Endothelial cell of umbilical vein (primary cell): ENCODE data around the gene HOXA3. TPM values are rescaled to one million over a fixed set of nuclear protein-coding genes. Genes with fewer than 3 reads are reported as not detected.

Experiments used
- BruUV-seq: library from RNA; stranded (reverse); fragments of 400-500 nt; replicated peaks from 2 replicates; lab custom pipeline; 2021; lab: Mats Ljungman, UMichigan
- CTCF ChIA-PET: fragments of 300-600, 350-600 bp; sonication (Branson Sonifier 250); formaldehyde crosslinking; loops from one replicate; lab custom pipeline; 2021; ENCODE audit warnings: antibody characterized with exemption, inconsistent platforms; lab: Charles Lee
- POLR2A ChIA-PET: fragments of 300-600, 350-600 bp; sonication (Branson Sonifier 250); formaldehyde crosslinking; loops from one replicate; lab custom pipeline; 2021; ENCODE audit warnings: antibody characterized with exemption, inconsistent platforms; lab: Charles Lee
- DNase-seq: peaks from one replicate; pipeline ENCODE4 v3.0.0-alpha.2; 2011; ENCODE audit warnings: low read depth, low spot score
- FAIRE-seq: peaks from 2 replicates; lab custom pipeline; 2011; peaks lifted over from hg19 to GRCh38; lab: Jason Lieb, UNC
- H2AFZ ChIP-seq: 2 replicates; pipeline ENCODE4 v1.6.0; 2012; ENCODE audit warnings: low read depth, low read length, control low read depth, inconsistent platforms
- H3K27ac ChIP-seq: 2 replicates; pipeline ENCODE4 v1.5.1; 2011; ENCODE audit warnings: low read depth, mild to moderate bottlenecking, control low read depth, low read length, moderate library complexity; ENCODE audit not compliant: insufficient read depth
- H3K27me3 ChIP-seq, 2 experiments: 2 replicates each; pipeline versions ENCODE4 v1.6.0 to v1.6.1; 2011; ENCODE audit warnings: low read length in 2 of 2, mixed read lengths in 1 of 2; ENCODE audit not compliant: control insufficient read depth in 2 of 2, insufficient read depth in 2 of 2
- H3K36me3 ChIP-seq, 2 experiments: 2 replicates in 1 of 2; 3 replicates in 1 of 2; pipeline ENCODE4 v1.5.1; 2011; ENCODE audit warnings: low read length in 2 of 2, mild to moderate bottlenecking in 1 of 2, moderate library complexity in 1 of 2; ENCODE audit not compliant: control insufficient read depth in 2 of 2, insufficient read depth in 2 of 2; ENCODE audit errors: extremely low read depth in 1 of 2
- H3K4me1 ChIP-seq: 3 replicates; pipeline ENCODE4 v1.5.1; 2011; ENCODE audit warnings: mild to moderate bottlenecking, low read length; ENCODE audit not compliant: control insufficient read depth, insufficient read depth; ENCODE audit errors: extremely low read depth
- H3K4me2 ChIP-seq: 2 replicates; pipeline ENCODE4 v1.6.1; 2011; ENCODE audit warnings: low read length, control low read depth, mixed read lengths; ENCODE audit not compliant: insufficient read depth
- H3K4me3 ChIP-seq, 3 experiments: fragments of 200-600 bp in 1 of 3; sonication (generic), shearing (Covaris generic) in 1 of 3; replicated peaks in 1 of 3; 2 replicates each; pipeline ENCODE4 v1.5.1; 2011 to 2016; ENCODE audit warnings: control low read depth in 3 of 3, low read length in 3 of 3, mild to moderate bottlenecking in 2 of 3, inconsistent platforms in 1 of 3, low read depth in 1 of 3, moderate library complexity in 1 of 3; ENCODE audit not compliant: insufficient read depth in 1 of 3
- H3K79me2 ChIP-seq: 2 replicates; pipeline ENCODE4 v1.6.0; 2012; ENCODE audit warnings: low read length, inconsistent platforms; ENCODE audit not compliant: control insufficient read depth, insufficient read depth
- H3K9ac ChIP-seq: replicated peaks from 2 replicates; pipeline ENCODE3; 2011; ENCODE audit warnings: low read length, control low read depth; ENCODE audit not compliant: insufficient read depth; ENCODE audit errors: extremely low read depth
- H3K9me1 ChIP-seq: replicated peaks from 3 replicates; pipeline ENCODE4 v1.6.0; 2011; ENCODE audit warnings: mild to moderate bottlenecking, low read length; ENCODE audit not compliant: control insufficient read depth, insufficient read depth; ENCODE audit errors: extremely low read depth
- H3K9me3 ChIP-seq: replicated peaks from 2 replicates; pipeline ENCODE4 v1.5.1; 2012; ENCODE audit warnings: low read length, inconsistent platforms; ENCODE audit not compliant: control insufficient read depth, insufficient read depth
- H4K20me1 ChIP-seq: replicated peaks from 2 replicates; pipeline ENCODE3; 2011; ENCODE audit warnings: mild to moderate bottlenecking, low read length; ENCODE audit not compliant: control insufficient read depth, insufficient read depth; ENCODE audit errors: extremely low read depth
- EZH2 ChIP-seq: IDR thresholded peaks from 2 replicates; pipeline ENCODE4 v1.6.1; 2012; ENCODE audit warnings: borderline replicate concordance, low read depth, mild to moderate bottlenecking, moderate library complexity, low read length, inconsistent platforms; ENCODE audit not compliant: severe bottlenecking
- FOS ChIP-seq: IDR thresholded peaks from 2 replicates; pipeline ENCODE4 v1.6.1; 2011; ENCODE audit warnings: mild to moderate bottlenecking, low read length, moderate library complexity, borderline replicate concordance; ENCODE audit not compliant: insufficient read depth
- GATA2 ChIP-seq: IDR thresholded peaks from 2 replicates; pipeline ENCODE4 v1.7.0; 2011; ENCODE audit warnings: low read depth, mild to moderate bottlenecking, moderate library complexity, mixed read lengths, low read length; ENCODE audit not compliant: insufficient read length, insufficient read depth
- JUN ChIP-seq: IDR thresholded peaks from 2 replicates; pipeline ENCODE4 v1.6.1; 2011; ENCODE audit warnings: borderline replicate concordance, low read depth; ENCODE audit not compliant: insufficient read length, insufficient read depth
- MAX ChIP-seq: IDR thresholded peaks from 2 replicates; pipeline ENCODE4 v1.6.1; 2011; ENCODE audit not compliant: insufficient read depth, insufficient read length
- MYC ChIP-seq: IDR thresholded peaks from one replicate; pipeline ENCODE4 v1.6.1; 2011; ENCODE audit warnings: mild to moderate bottlenecking, low read depth, low read length
- POLR2A ChIP-seq: IDR thresholded peaks from 2 replicates; pipeline ENCODE4 v1.6.1; 2012; ENCODE audit warnings: low read depth, mild to moderate bottlenecking, control low read depth, low read length
- POLR2AphosphoS5 ChIP-seq: IDR thresholded peaks from 2 replicates; pipeline ENCODE4 v1.6.1; 2012; ENCODE audit warnings: low read depth, mild to moderate bottlenecking, control low read depth, low read length, moderate library complexity; ENCODE audit not compliant: insufficient read depth
- dilution Hi-C: fragments of 300-500 bp; cut with MboI; formaldehyde crosslinking; loops from one replicate; pipeline ENCODE4 v1.15.0; 2019; ENCODE audit warnings: low sequenced_read_pairs; ENCODE audit not compliant: extremely low pct_ligation_motif_present
- intact Hi-C: fragments of 100-400 bp; cut with micrococcal nuclease; formaldehyde crosslinking; loops from one replicate; pipeline ENCODE4 v1.10.0; 2022
- polyA plus RNA-seq, 4 experiments: library from polyadenylated mRNA; depleted of rRNA in 3 of 4; stranded (reverse) in 3 of 4; unstranded in 1 of 4; fragments of >200 nt; gene quantifications; 2 replicates each; pipeline versions ENCODE4 v1.2.1 to v1.2.3, GENCODE V29; 2011 to 2012; ENCODE audit warnings: missing spikeins in 1 of 4
- total RNA-seq: library from RNA; stranded (reverse); gene quantifications from 2 replicates; pipeline ENCODE4 v1.2.3, GENCODE V29; 2021
- TF ChIP-seq, protein P1 (sequence below), 2 donors: IDR thresholded peaks; 1 replicate in 1 of 2; 2 replicates in 1 of 2; pipeline ENCODE4 v1.5.1; 2011; ENCODE audit warnings: low read length in 2 of 2, mild to moderate bottlenecking in 2 of 2, moderate library complexity in 2 of 2, control low read depth in 1 of 2, inconsistent platforms in 1 of 2, low read depth in 1 of 2; ENCODE audit not compliant: insufficient read depth in 1 of 2; ENCODE audit errors: extremely low read depth in 1 of 2

Gene HOXA3
- total and polyA plus RNA-seq, 2 donors (not counting 3 experiments of a cell fraction or from before 2014, with no cell fraction given): 4.7 to 14.0 TPM

DNA sequence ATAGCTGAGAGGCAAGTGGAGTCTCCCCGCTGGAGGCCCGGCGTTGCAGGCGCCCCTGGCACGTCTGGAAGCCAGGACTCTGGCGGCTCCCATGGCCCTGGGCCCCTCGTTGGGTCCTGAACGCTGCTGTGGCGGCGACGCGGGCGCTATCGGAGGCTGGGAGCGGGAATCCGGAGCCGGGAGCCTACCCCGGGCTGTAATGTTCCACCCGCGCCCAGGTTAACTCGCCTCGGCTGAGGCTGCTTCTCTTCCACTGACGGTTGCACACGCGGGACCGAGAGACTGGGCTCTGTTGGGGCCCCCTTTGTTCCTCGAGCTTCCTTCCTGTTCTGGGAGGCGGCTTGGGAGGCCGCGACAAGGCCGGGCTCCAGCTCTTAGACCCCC is 7.6 kb downstream of the HOXA3 start:
- CTCF ChIA-PET: interaction anchor here (0.7 to 7.0 kb wide), 21 partner anchors 8 to 775 kb away, joined by 3 to 72 read pairs (median 8); partner anchors contain the start of genes HOXA3 and HOXA7
- Histone ChIP-seq H3K9me1 (no peaks in the 10 kb centered on the region), H3K4me3 (peak overlapping the region in 1 of 3 experiments; percentile 23), H4K20me1 (no peaks in the 10 kb centered on the region), H3K4me2 (peak overlapping the region; percentile 76), H3K36me3 (peaks cover 0 to 19% of the 10 kb centered on the region in 2 experiments), H3K4me1 (peaks cover 73% of the 10 kb centered on the region), H2AFZ (no peak overlapping the region), H3K27ac (peak overlapping the region; percentile 64), H3K27me3 (no peaks in the 10 kb centered on the region), H3K9ac (peak overlapping the region; percentile 47), H3K79me2 (peaks cover 97% of the 10 kb centered on the region), H3K9me3 (no peaks in the 10 kb centered on the region)
- FAIRE-seq: no peak
- BruUV-seq: no TSS peak
- intact Hi-C loops (loop anchor here (1.0 to 5.0 kb wide), 3 partner anchors 21 to 692 kb away; partner anchors contain the start of gene HOXA9), dilution Hi-C loops (no loop called here)
- POLR2A ChIA-PET: interaction anchor here (1.3 to 1.6 kb wide), 2 partner anchors 16 to 21 kb away, joined by 3 to 4 read pairs; partner anchors contain the start of gene HOXA9
- TF ChIP-seq GATA2 (no peak), POLR2AphosphoS5 (no peak), EZH2 (no peak), FOS (no peak), MYC (no peak), MAX (no peak), JUN (no peak), POLR2A (no peak)
- TF ChIP-seq, protein P1, sequence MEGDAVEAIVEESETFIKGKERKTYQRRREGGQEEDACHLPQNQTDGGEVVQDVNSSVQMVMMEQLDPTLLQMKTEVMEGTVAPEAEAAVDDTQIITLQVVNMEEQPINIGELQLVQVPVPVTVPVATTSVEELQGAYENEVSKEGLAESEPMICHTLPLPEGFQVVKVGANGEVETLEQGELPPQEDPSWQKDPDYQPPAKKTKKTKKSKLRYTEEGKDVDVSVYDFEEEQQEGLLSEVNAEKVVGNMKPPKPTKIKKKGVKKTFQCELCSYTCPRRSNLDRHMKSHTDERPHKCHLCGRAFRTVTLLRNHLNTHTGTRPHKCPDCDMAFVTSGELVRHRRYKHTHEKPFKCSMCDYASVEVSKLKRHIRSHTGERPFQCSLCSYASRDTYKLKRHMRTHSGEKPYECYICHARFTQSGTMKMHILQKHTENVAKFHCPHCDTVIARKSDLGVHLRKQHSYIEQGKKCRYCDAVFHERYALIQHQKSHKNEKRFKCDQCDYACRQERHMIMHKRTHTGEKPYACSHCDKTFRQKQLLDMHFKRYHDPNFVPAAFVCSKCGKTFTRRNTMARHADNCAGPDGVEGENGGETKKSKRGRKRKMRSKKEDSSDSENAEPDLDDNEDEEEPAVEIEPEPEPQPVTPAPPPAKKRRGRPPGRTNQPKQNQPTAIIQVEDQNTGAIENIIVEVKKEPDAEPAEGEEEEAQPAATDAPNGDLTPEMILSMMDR (IDR thresholded peaks at IDR 0.05; ENCODE audit: extremely low read depth in 1 of 2, insufficient read depth in 1 of 2, low read depth in 1 of 2, low read length in 2 of 2): no peak
- DNase-seq: no peak
